SK-N-SH (cell line): ENCODE data around the gene LYRM2.

ENCODE experiments used
- CHD2 ChIP-seq: fragments of 150-350 bp; IDR thresholded peaks from 2 replicates; pipeline ENCODE4 v1.6.1; 2018; ENCODE audit warnings: low read length; ENCODE audit not compliant: partially characterized antibody
- EP300 ChIP-seq, 2 experiments: IDR thresholded peaks; 2 replicates each; pipeline versions ENCODE4 v1.4.0 to v1.6.1; 2012; ENCODE audit warnings: borderline replicate concordance in 1 of 2, low read depth in 1 of 2, low read length in 1 of 2
- FOXJ3 ChIP-seq: sonication (generic); formaldehyde crosslinking; IDR thresholded peaks from 2 replicates; pipeline ENCODE4 v1.5.1; 2020; ENCODE audit warnings: mild to moderate bottlenecking, missing genetic modification reagents
- MEF2A ChIP-seq: IDR thresholded peaks from 2 replicates; pipeline ENCODE4 v1.4.0; 2012; ENCODE audit warnings: low read depth, borderline replicate concordance
- NFIC ChIP-seq: IDR thresholded peaks from 2 replicates; pipeline ENCODE4 v1.4.0; 2012; ENCODE audit warnings: borderline replicate concordance
- POLR2AphosphoS5 ChIP-seq: IDR thresholded peaks from 2 replicates; pipeline ENCODE4 v1.6.1; 2012; ENCODE audit warnings: low read depth, low read length
- SIN3A ChIP-seq: IDR thresholded peaks from 2 replicates; pipeline ENCODE4 v1.6.1; 2012; ENCODE audit warnings: low read depth, mild to moderate bottlenecking, low read length, moderate library complexity, borderline replicate concordance
- SMC3 ChIP-seq: IDR thresholded peaks from 2 replicates; pipeline ENCODE4 v1.6.1; 2012; ENCODE audit warnings: low read depth, low read length, improper control_type of control experiment
- TCF12 ChIP-seq: IDR thresholded peaks from 2 replicates; pipeline ENCODE4 v1.4.0; 2012
- TF ChIP-seq, protein P1 (sequence below): fragments of 200-600 bp; sonication (generic); IDR thresholded peaks from 2 replicates; pipeline ENCODE4 v1.6.1; 2017; ENCODE audit warnings: antibody characterized with exemption, mild to moderate bottlenecking, moderate library complexity
- TF ChIP-seq, protein P2 (sequence below): IDR thresholded peaks from 2 replicates; pipeline ENCODE4 v1.4.0; 2012; ENCODE audit warnings: low read depth
- TF ChIP-seq, protein P3 (sequence below): fragments of 150-350 bp; IDR thresholded peaks from 2 replicates; pipeline ENCODE4 v1.6.1; 2017; ENCODE audit warnings: antibody characterized with exemption, low read length, low read depth, borderline replicate concordance
- TF ChIP-seq, protein P4 (sequence below): IDR thresholded peaks from 2 replicates; pipeline ENCODE4 v1.6.1; 2012; ENCODE audit warnings: mild to moderate bottlenecking, low read depth, low read length, moderate library complexity

DNA sequence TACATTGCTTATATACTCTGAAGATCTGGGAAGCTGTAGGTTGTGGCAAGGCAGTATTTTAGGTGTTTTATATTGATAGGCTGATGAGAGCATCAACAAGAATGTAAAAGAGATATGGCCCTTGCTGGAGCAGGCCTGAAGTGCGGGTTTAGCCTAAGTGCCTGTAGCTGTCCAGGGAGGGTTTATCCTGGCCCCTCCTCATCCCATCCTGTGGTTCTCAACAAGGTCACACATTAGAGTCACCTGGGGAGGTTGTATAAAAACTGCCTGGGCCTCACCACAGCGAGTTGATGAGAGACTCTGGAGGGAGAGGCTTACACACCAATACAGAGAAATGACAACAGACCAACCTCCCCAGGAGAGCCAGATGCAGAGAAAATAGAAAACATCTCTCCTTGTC is 48.4 kb downstream of the LYRM2 start:
- TF ChIP-seq, protein P1, sequence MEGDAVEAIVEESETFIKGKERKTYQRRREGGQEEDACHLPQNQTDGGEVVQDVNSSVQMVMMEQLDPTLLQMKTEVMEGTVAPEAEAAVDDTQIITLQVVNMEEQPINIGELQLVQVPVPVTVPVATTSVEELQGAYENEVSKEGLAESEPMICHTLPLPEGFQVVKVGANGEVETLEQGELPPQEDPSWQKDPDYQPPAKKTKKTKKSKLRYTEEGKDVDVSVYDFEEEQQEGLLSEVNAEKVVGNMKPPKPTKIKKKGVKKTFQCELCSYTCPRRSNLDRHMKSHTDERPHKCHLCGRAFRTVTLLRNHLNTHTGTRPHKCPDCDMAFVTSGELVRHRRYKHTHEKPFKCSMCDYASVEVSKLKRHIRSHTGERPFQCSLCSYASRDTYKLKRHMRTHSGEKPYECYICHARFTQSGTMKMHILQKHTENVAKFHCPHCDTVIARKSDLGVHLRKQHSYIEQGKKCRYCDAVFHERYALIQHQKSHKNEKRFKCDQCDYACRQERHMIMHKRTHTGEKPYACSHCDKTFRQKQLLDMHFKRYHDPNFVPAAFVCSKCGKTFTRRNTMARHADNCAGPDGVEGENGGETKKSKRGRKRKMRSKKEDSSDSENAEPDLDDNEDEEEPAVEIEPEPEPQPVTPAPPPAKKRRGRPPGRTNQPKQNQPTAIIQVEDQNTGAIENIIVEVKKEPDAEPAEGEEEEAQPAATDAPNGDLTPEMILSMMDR: no peak
- TF ChIP-seq SMC3 (no peak), TCF12 (no peak), FOXJ3 (CRISPR knock-in tag) (no peak), NFIC (no peak), SIN3A (no peak), EP300 (IDR thresholded peaks at IDR 0.05; ENCODE audit: borderline replicate concordance in 1 of 2, low read depth in 1 of 2, low read length in 1 of 2) (no peak), MEF2A (no peak), CHD2 (no peak), POLR2AphosphoS5 (no peak)
- TF ChIP-seq, protein P2, sequence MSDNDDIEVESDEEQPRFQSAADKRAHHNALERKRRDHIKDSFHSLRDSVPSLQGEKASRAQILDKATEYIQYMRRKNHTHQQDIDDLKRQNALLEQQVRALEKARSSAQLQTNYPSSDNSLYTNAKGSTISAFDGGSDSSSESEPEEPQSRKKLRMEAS: no peak
- TF ChIP-seq, protein P3, sequence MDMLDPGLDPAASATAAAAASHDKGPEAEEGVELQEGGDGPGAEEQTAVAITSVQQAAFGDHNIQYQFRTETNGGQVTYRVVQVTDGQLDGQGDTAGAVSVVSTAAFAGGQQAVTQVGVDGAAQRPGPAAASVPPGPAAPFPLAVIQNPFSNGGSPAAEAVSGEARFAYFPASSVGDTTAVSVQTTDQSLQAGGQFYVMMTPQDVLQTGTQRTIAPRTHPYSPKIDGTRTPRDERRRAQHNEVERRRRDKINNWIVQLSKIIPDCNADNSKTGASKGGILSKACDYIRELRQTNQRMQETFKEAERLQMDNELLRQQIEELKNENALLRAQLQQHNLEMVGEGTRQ: no peak
- TF ChIP-seq, protein P4, sequence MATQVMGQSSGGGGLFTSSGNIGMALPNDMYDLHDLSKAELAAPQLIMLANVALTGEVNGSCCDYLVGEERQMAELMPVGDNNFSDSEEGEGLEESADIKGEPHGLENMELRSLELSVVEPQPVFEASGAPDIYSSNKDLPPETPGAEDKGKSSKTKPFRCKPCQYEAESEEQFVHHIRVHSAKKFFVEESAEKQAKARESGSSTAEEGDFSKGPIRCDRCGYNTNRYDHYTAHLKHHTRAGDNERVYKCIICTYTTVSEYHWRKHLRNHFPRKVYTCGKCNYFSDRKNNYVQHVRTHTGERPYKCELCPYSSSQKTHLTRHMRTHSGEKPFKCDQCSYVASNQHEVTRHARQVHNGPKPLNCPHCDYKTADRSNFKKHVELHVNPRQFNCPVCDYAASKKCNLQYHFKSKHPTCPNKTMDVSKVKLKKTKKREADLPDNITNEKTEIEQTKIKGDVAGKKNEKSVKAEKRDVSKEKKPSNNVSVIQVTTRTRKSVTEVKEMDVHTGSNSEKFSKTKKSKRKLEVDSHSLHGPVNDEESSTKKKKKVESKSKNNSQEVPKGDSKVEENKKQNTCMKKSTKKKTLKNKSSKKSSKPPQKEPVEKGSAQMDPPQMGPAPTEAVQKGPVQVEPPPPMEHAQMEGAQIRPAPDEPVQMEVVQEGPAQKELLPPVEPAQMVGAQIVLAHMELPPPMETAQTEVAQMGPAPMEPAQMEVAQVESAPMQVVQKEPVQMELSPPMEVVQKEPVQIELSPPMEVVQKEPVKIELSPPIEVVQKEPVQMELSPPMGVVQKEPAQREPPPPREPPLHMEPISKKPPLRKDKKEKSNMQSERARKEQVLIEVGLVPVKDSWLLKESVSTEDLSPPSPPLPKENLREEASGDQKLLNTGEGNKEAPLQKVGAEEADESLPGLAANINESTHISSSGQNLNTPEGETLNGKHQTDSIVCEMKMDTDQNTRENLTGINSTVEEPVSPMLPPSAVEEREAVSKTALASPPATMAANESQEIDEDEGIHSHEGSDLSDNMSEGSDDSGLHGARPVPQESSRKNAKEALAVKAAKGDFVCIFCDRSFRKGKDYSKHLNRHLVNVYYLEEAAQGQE: no peak
